ENCODE measurements around the gene LTA4H. TPM values are rescaled to one million over a fixed set of nuclear protein-coding genes. Genes with fewer than 3 reads are reported as not detected.

The LTA4H gene
- total and polyA plus RNA-seq, 2 experiments from 2014 or later, result 46.2 to 62.9 TPM

DNA sequence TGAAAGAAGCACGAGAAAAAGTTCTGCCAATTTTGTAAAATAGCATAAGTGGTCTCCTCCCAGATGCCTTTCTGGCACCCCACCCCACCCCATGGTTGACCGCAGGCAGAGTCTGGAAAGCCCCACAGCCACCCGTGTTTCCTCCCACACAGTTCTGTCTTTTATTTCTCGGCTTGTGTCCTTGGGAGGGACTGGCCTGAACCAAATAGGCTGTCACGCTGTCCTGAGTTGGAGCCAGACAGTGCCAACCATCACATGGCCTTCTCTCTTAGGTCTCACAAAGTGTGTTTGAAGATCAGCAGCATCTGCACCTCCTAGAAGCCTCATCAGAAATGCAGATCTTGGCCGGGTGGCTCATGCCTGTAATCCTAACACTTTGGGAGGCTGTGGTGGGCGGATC, 10.2 kb upstream of the LTA4H start:
- H2AFZ ChIP-seq, result no peak overlapping the region
- no peak overlapping the region for H3K4me3 ChIP-seq
- no peaks in the 10 kb centered on the region for H4K20me1 ChIP-seq (ENCODE audit: insufficient read depth)
- no peak overlapping the region for H3K9ac ChIP-seq
- peaks cover 14% of the 10 kb centered on the region for H3K4me1 ChIP-seq (ENCODE audit: insufficient read depth)
- no peaks in the 10 kb centered on the region for H3K36me3 ChIP-seq (ENCODE audit: low read depth)
- H3K27ac ChIP-seq, result no peak overlapping the region
- H3K27me3 ChIP-seq (replicated peaks; ENCODE audit: insufficient read depth), result no peaks in the 10 kb centered on the region
- DNase-seq, result no peak
- H3K79me2 ChIP-seq (ENCODE audit: insufficient read depth), result no peaks in the 10 kb centered on the region
- WGBS, 2 experiments (ENCODE audit: low coverage in 1 of 2, low lambda C conversion rate in 2 of 2, missing lambda C conversion rate in 2 of 2), result 86 to 90% methylated on average over 7 of the region's 7 CpGs
- in situ Hi-C loops (cut with MboI), result no loop called here
- peaks cover 13% of the 10 kb centered on the region for H3F3A ChIP-seq (ENCODE audit: insufficient read depth)
- H3K4me2 ChIP-seq (ENCODE audit: unreplicated experiment), result no peak overlapping the region
- no peaks in the 10 kb centered on the region for H3K9me2 ChIP-seq (ENCODE audit: insufficient read depth)
- H3K9me3 ChIP-seq (ENCODE audit: low read depth), result no peaks in the 10 kb centered on the region
- TF ChIP-seq EZH2phosphoT487 (IDR thresholded peaks at IDR 0.05; ENCODE audit: insufficient read depth, low read depth), result no peak
- TF ChIP-seq EZH2 (IDR thresholded peaks at IDR 0.05; ENCODE audit: insufficient read depth, poor library complexity, severe bottlenecking), result no peak

DNA sequence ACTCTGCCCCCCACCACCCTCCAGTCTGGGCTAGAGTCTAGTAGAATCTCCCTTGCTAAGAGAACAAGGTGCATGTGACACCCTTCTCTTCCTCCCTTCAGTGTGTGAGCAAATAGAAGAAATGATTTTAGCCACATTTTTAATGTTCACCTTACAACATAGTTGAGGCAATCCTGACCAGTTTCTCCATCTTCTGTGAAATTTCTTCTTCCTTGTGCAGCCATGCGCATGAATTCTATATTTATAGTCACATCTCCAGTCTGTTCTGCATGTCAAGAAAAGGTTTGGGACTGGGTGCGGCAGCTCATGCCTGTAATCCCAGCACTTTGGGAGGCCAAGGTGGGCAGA, 9.5 kb upstream of the LTA4H start:
- Histone ChIP-seq H3K4me1 (ENCODE audit: insufficient read depth) (peaks cover 14% of the 10 kb centered on the region), H3K9me2 (ENCODE audit: insufficient read depth) (no peaks in the 10 kb centered on the region), H3K9me3 (ENCODE audit: low read depth) (no peaks in the 10 kb centered on the region), H3K9ac (no peak overlapping the region), H3F3A (ENCODE audit: insufficient read depth) (peaks cover 13% of the 10 kb centered on the region), H3K27ac (no peak overlapping the region), H3K4me2 (ENCODE audit: unreplicated experiment) (no peak overlapping the region), H3K36me3 (ENCODE audit: low read depth) (no peaks in the 10 kb centered on the region), H3K27me3 (replicated peaks; ENCODE audit: insufficient read depth) (no peaks in the 10 kb centered on the region), H2AFZ (no peak overlapping the region), H3K4me3 (no peak overlapping the region), H4K20me1 (ENCODE audit: insufficient read depth) (no peaks in the 10 kb centered on the region), H3K79me2 (ENCODE audit: insufficient read depth) (no peaks in the 10 kb centered on the region)
- no peak for TF ChIP-seq EZH2phosphoT487 (IDR thresholded peaks at IDR 0.05; ENCODE audit: insufficient read depth, low read depth)
- in situ Hi-C loops (cut with MboI), result no loop called here
- DNase-seq, result no peak
- WGBS, 2 experiments (ENCODE audit: low coverage in 1 of 2, low lambda C conversion rate in 2 of 2, missing lambda C conversion rate in 2 of 2), result 95 to 96% methylated on average over 2 of the region's 2 CpGs

DNA sequence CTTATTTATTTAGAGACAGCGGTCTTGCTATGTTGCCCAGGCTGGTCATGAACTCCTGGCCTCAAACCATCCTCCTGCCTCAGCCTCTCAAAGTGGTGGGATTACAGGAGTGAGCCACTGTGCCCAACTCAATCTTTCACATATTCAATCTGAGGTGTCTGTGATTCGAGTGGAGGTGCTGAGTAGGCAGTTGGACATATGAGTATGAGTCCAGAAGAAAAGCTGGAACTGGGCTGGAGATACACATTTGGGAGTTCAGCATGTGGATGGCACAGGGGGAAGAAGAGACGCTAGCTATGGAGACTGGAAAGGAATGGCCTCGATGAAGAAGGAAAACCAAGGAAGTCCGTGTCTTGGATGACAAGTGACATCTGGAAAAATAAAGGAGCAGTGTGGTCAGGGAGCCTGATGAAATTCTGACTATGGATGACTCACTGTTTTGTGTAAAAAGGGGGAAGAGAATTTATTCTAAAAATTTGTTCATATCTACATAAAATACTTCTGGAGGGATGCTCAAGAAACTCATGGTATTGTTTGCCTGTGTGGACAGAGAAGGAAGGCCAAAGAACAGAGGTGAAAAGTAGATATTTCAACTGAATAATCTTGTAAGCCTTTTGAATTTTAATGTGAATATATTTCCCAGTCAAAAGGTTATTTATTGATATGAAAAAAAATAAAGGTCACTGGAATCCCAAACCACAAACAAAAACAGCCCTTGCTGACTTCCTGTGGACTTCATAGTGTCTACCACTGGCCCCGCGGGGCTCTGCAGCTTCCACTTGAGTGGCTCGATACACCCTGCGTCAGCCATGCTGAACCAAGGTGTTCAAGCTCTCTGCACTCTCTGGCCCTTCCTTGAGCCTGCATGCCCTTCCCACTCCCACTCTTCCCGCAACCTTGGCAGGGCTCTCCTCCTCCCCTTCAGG, 8.9 kb upstream of the LTA4H start:
- Histone ChIP-seq H3K4me1 (ENCODE audit: insufficient read depth) (peaks cover 14% of the 10 kb centered on the region), H3K9me2 (ENCODE audit: insufficient read depth) (no peaks in the 10 kb centered on the region), H3K27me3 (replicated peaks; ENCODE audit: insufficient read depth) (no peaks in the 10 kb centered on the region), H3K4me3 (no peak overlapping the region), H3K36me3 (ENCODE audit: low read depth) (no peaks in the 10 kb centered on the region), H3F3A (ENCODE audit: insufficient read depth) (peaks cover 13% of the 10 kb centered on the region), H3K79me2 (ENCODE audit: insufficient read depth) (no peaks in the 10 kb centered on the region), H3K4me2 (ENCODE audit: unreplicated experiment) (peak overlapping the region; percentile 8), H2AFZ (peak overlapping the region; percentile 54), H3K27ac (peak overlapping the region; percentile 14; the same call in 1 of the 2 replicates), H3K9ac (no peak overlapping the region), H3K9me3 (ENCODE audit: low read depth) (no peaks in the 10 kb centered on the region), H4K20me1 (ENCODE audit: insufficient read depth) (no peaks in the 10 kb centered on the region)
- TF ChIP-seq EZH2 (IDR thresholded peaks at IDR 0.05; ENCODE audit: insufficient read depth, poor library complexity, severe bottlenecking) (no peak), EZH2phosphoT487 (IDR thresholded peaks at IDR 0.05; ENCODE audit: insufficient read depth, low read depth) (no peak)
- 65 to 67% methylated on average over 10 of the region's 10 CpGs for WGBS, 2 experiments (ENCODE audit: low coverage in 1 of 2, low lambda C conversion rate in 2 of 2, missing lambda C conversion rate in 2 of 2)
- in situ Hi-C loops (cut with MboI), result no loop called here
- DNase-seq, result peak; percentile 69

DNA sequence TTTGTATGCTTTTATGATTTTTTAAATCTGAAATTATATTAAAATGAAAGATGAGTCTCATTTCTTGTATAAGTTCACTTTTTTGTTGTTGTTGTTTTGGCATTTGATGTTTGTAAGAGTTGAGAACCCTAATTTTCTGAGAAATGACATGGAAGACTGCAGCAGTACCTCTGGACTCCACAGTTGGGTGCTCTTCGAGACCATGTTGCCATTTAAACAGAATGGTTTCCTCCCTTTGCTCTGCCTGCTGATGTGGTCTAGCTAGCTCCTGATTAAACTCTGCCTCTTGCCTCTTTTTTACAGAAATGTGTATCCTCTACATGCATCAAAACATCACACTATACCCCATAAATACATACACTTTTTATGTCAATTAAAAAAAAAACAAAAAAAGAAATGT, 5.8 kb upstream of the LTA4H start:
- Histone ChIP-seq H4K20me1 (ENCODE audit: insufficient read depth) (no peaks in the 10 kb centered on the region), H3K27ac (no peak overlapping the region), H3K4me3 (no peak overlapping the region), H3K9me3 (ENCODE audit: low read depth) (no peaks in the 10 kb centered on the region), H3K36me3 (ENCODE audit: low read depth) (no peaks in the 10 kb centered on the region), H3K9ac (no peak overlapping the region), H3F3A (ENCODE audit: insufficient read depth) (peaks cover 4% of the 10 kb centered on the region), H3K27me3 (replicated peaks; ENCODE audit: insufficient read depth) (no peaks in the 10 kb centered on the region), H3K4me1 (ENCODE audit: insufficient read depth) (peaks cover 8% of the 10 kb centered on the region), H3K4me2 (ENCODE audit: unreplicated experiment) (no peak overlapping the region), H2AFZ (no peak overlapping the region), H3K79me2 (ENCODE audit: insufficient read depth) (no peaks in the 10 kb centered on the region), H3K9me2 (ENCODE audit: insufficient read depth) (no peaks in the 10 kb centered on the region)
- DNase-seq, result no peak
- WGBS, 2 experiments (ENCODE audit: low coverage in 1 of 2, low lambda C conversion rate in 2 of 2, missing lambda C conversion rate in 2 of 2), result 90 to 100% methylated on average over 1 of the region's 1 CpG
- in situ Hi-C loops (cut with MboI), result no loop called here
- TF ChIP-seq EZH2 (IDR thresholded peaks at IDR 0.05; ENCODE audit: insufficient read depth, poor library complexity, severe bottlenecking) (no peak), EZH2phosphoT487 (IDR thresholded peaks at IDR 0.05; ENCODE audit: insufficient read depth, low read depth) (no peak)
